Measurements from ENCODE around the gene DHRS1. TPM values are rescaled to one million over a fixed set of nuclear protein-coding genes. Genes with fewer than 3 reads are reported as not detected.

DHRS1 gene
- polyA plus RNA-seq, 1 donor = 15.0 TPM

GRCh38 chr14:24309538-24310264 lies 10.1 kb upstream of the DHRS1 start, which contains the start of gene LTB4R2:
TSS of gene LTB4R2 (plus strand) at chr14:24310140. CDS start at chr14:24310665, 525 bp downstream.
- DNase-seq (ENCODE audit: low read depth) = no peak

- DNase-seq (ENCODE audit: low read depth) = no peak
These were observed 9.0 kb upstream of the DHRS1 start for GRCh38 chr14:24308342-24309124.

GRCh38 chr14:24307575-24308341 lies 8.2 kb upstream of the DHRS1 start, which contains the start of gene CIDEB:
TSS of gene CIDEB (minus strand) at chr14:24307977. CDS start at chr14:24307858, 119 bp downstream.
- no peak for DNase-seq (ENCODE audit: low read depth)

GRCh38 chr14:24307156-24307574 lies 7.6 kb upstream of the DHRS1 start:
- no peak for DNase-seq (ENCODE audit: low read depth)

GRCh38 chr14:24304019-24304387 lies 4.4 kb upstream of the DHRS1 start:
- DNase-seq (ENCODE audit: low read depth) = no peak

GRCh38 chr14:24300326-24300980 lies 873 bp upstream of the DHRS1 start:
- DNase-seq (ENCODE audit: low read depth) = no peak

GRCh38 chr14:24298892-24299254 lies 707 bp downstream of the DHRS1 start:
- DNase-seq (ENCODE audit: low read depth) = no peak

- no peak for DNase-seq (ENCODE audit: low read depth)
These were observed 2.2 kb downstream of the DHRS1 start for GRCh38 chr14:24297190-24297964.

GRCh38 chr14:24296341-24297157 lies 3.0 kb downstream of the DHRS1 start:
- peak; percentile 45 for DNase-seq (ENCODE audit: low read depth)

- DNase-seq (ENCODE audit: low read depth) = no peak
These were observed 6.1 kb downstream of the DHRS1 start for GRCh38 chr14:24293525-24293924.

GRCh38 chr14:24292118-24292807 lies 7.3 kb downstream of the DHRS1 start:
- no peak for DNase-seq (ENCODE audit: low read depth)

GRCh38 chr14:24291446-24292117 lies 8.0 kb downstream of the DHRS1 start:
- DNase-seq (ENCODE audit: low read depth) = no peak

GRCh38 chr14:24290746-24291145 lies 8.8 kb downstream of the DHRS1 start:
- DNase-seq (ENCODE audit: low read depth) = no peak

- DNase-seq (ENCODE audit: low read depth) = no peak
These were observed 9.8 kb downstream of the DHRS1 start for GRCh38 chr14:24289649-24290280.

GRCh38 chr14:24286996-24287395 lies 12.6 kb downstream of the DHRS1 start:
- DNase-seq (ENCODE audit: low read depth) = no peak

GRCh38 chr14:24285351-24285750 lies 14.2 kb downstream of the DHRS1 start:
- no peak for DNase-seq (ENCODE audit: low read depth)

- DNase-seq (ENCODE audit: low read depth) = no peak
These were observed 15.0 kb downstream of the DHRS1 start for GRCh38 chr14:24284501-24285035.
